Uterus (tissue), 4 donors: ENCODE measurements around the gene RASL10B. TPM values are rescaled to one million over a fixed set of nuclear protein-coding genes. Genes with fewer than 3 reads are reported as not detected.
A peak's percentile ranks its signal among the peaks of the same experiment; 100 is the strongest.

Experiments used
- DNase-seq, 2 donors: peaks; one replicate each; pipeline ENCODE4 v3.0.0-alpha.2; 2019 to 2020
- H3K27ac ChIP-seq, 2 donors: fragments of 200-600 bp; sonication (generic); 1 replicate in 1 of 2; 2 replicates in 1 of 2; pipeline ENCODE4 v1.5.1; 2016 to 2018
- H3K27me3 ChIP-seq, 2 donors: fragments of 200-600 bp; sonication (generic); one replicate each; pipeline ENCODE4 v1.5.1; 2018 to 2019; ENCODE audit warnings: control low read depth in 1 of 2
- H3K36me3 ChIP-seq, 2 donors: fragments of 200-600 bp; sonication (generic); one replicate each; pipeline ENCODE4 v1.5.1; 2019; ENCODE audit warnings: control low read depth in 1 of 2
- H3K4me1 ChIP-seq, 2 donors: fragments of 200-600 bp; sonication (generic); one replicate each; pipeline ENCODE4 v1.5.1; 2018 to 2019; ENCODE audit warnings: control low read depth in 1 of 2
- H3K4me3 ChIP-seq, 2 donors: fragments of 200-600 bp; sonication (generic); 1 replicate in 1 of 2; 2 replicates in 1 of 2; pipeline ENCODE4 v1.5.1; 2018 to 2019; ENCODE audit warnings: mild to moderate bottlenecking in 1 of 2
- H3K9me3 ChIP-seq, 2 donors: fragments of 200-600 bp; sonication (generic); one replicate each; pipeline ENCODE4 v1.5.1; 2019; ENCODE audit warnings: control low read depth in 1 of 2
- CTCF ChIP-seq, 4 experiments: fragments of 200-600 bp in 2 of 4; fragments of 450-650 bp in 2 of 4; sonication (generic) in 2 of 4; IDR thresholded peaks; one replicate each; pipeline ENCODE4 v1.5.1; 2016 to 2019; ENCODE audit warnings: antibody characterized with exemption in 4 of 4, mild to moderate bottlenecking in 2 of 4, moderate library complexity in 1 of 4
- POLR2A ChIP-seq, 2 donors: fragments of 450-650 bp; IDR thresholded peaks; one replicate each; pipeline ENCODE4 v1.6.1; 2016; ENCODE audit warnings: antibody characterized with exemption in 2 of 2, mild to moderate bottlenecking in 1 of 2, moderate library complexity in 1 of 2
- intact Hi-C: fragments of 100-400 bp; cut with DNase I; formaldehyde crosslinking; loops from one replicate; pipeline ENCODE4 v1.15.1; 2023; ENCODE audit warnings: low total_unique reads
- total RNA-seq, 4 donors: library from RNA; depleted of rRNA in 3 of 4; stranded (reverse); fragments of >200 nt in 3 of 4; gene quantifications; one replicate each; pipeline versions ENCODE4 v1.1.0 to v1.2.4, GENCODE V29; 2014 to 2023
- donor health status: DM: yes; HTN: yes; CAD: no.

RASL10B gene
- total RNA-seq, 4 donors from 2014 or later, result 0.77 to 5.6 (median 3.3) TPM

GRCh38 chr17:35760587-35760986 lies 29.1 kb downstream of the RASL10B start, which contains the start of gene C17orf50:
TSS of gene C17orf50 (plus strand) at chr17:35760887. CDS start at chr17:35760942, 55 bp downstream.
- Histone ChIP-seq H3K27ac (no peak within 1 kb of the TSS), H3K4me1 (no peaks in the 10 kb centered on the region), H3K27me3 (no peaks in the 10 kb centered on the region), H3K9me3 (no peaks in the 10 kb centered on the region), H3K4me3 (no peak within 1 kb of the TSS), H3K36me3 (no peaks in the 10 kb centered on the region)
- intact Hi-C loops, result no loop called here
- no peak for DNase-seq
- TF ChIP-seq POLR2A (IDR thresholded peaks at IDR 0.05) (no peak), CTCF (IDR thresholded peaks at IDR 0.05) (no peak)

DNA sequence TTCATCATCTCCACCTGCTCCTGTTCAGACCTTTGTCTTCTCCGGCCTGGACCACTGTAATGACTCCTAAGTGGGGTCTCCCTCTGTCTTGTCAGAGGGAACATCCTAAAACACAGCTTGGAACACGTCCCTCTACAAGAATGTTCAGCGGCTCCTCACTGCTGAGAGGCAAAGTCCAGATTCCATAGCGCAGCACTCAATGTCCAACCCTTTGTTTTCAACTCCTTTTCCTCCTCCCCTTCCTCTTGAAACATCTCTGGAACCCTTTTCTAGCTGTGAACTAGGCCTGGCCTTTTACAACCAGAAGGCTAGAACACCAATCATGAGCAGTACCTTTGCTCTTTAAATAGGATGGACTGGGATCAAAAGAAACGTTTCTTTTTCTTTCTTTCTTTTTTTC lies 30.2 kb downstream of the RASL10B start:
- no peak for DNase-seq
- intact Hi-C loops, result no loop called here
- Histone ChIP-seq H3K36me3 (no peaks in the 10 kb centered on the region), H3K4me3 (no peak overlapping the region), H3K9me3 (no peaks in the 10 kb centered on the region), H3K27me3 (no peaks in the 10 kb centered on the region), H3K4me1 (no peaks in the 10 kb centered on the region), H3K27ac (no peak overlapping the region)
- TF ChIP-seq CTCF (IDR thresholded peaks at IDR 0.05), result no peak
- TF ChIP-seq POLR2A (IDR thresholded peaks at IDR 0.05), result no peak

- H3K27ac ChIP-seq, result no peak overlapping the region
Observed at GRCh38 chr17:35763767-35764122, 32.3 kb downstream of the RASL10B start.

GRCh38 chr17:35764123-35764991 lies 32.9 kb downstream of the RASL10B start:
- peak; percentile 71 to 84 for DNase-seq
- TF ChIP-seq CTCF (IDR thresholded peaks at IDR 0.05), result peak; percentile 84 to 98 (median 96)
- peak in 1 of 2 donors; percentile 43 for TF ChIP-seq POLR2A (IDR thresholded peaks at IDR 0.05)
- Histone ChIP-seq H3K36me3 (no peaks in the 10 kb centered on the region), H3K27me3 (no peaks in the 10 kb centered on the region), H3K4me3 (peak overlapping the region; percentile 20 to 38), H3K4me1 (no peaks in the 10 kb centered on the region), H3K27ac (no peak overlapping the region), H3K9me3 (no peaks in the 10 kb centered on the region)
- intact Hi-C loops, result no loop called here

More at GRCh38 chr17:35763767-35764122, 32.3 kb downstream of the RASL10B start:
- TF ChIP-seq CTCF (IDR thresholded peaks at IDR 0.05), result no peak
- no peak for TF ChIP-seq POLR2A (IDR thresholded peaks at IDR 0.05)
- peak overlapping the region; percentile 20 to 38 for H3K4me3 ChIP-seq
- no peaks in the 10 kb centered on the region for H3K9me3 ChIP-seq
- H3K27me3 ChIP-seq, result no peaks in the 10 kb centered on the region
- no peaks in the 10 kb centered on the region for H3K36me3 ChIP-seq
- H3K4me1 ChIP-seq, result no peaks in the 10 kb centered on the region
- intact Hi-C loops, result no loop called here
- no peak for DNase-seq

GRCh38 chr17:35765086-35765710 lies 33.8 kb downstream of the RASL10B start:
- Histone ChIP-seq H3K36me3 (no peaks in the 10 kb centered on the region), H3K27me3 (no peaks in the 10 kb centered on the region), H3K4me1 (no peaks in the 10 kb centered on the region), H3K27ac (no peak overlapping the region), H3K9me3 (no peaks in the 10 kb centered on the region), H3K4me3 (no peak overlapping the region)
- TF ChIP-seq CTCF (IDR thresholded peaks at IDR 0.05) (no peak), POLR2A (IDR thresholded peaks at IDR 0.05) (no peak)
- no peak for DNase-seq
- intact Hi-C loops, result loop anchor here (5.0 kb wide), 1 partner anchor 42 kb away; the partner anchor contains the start of gene TAF15
